ENCODE data around the gene APOL5.

GRCh38 chr22:35719212-35719875, 1.7 kb downstream of the APOL5 start:
- TF ChIP-seq CTCF (IDR thresholded peaks at IDR 0.05; ENCODE audit: insufficient read depth, low read depth, low read length) (no peak), EZH2 (IDR thresholded peaks at IDR 0.05; ENCODE audit: insufficient read depth, low read length) (no peak)

Measured in astrocyte (in vitro differentiated cells and primary cell).